ENCODE data around the gene PRIM2.
"Not testable (repeated sequence)": the region's sequence is repeated elsewhere in the genome, so short reads cannot be mapped to it uniquely, and the experiment has no call there.

The PRIM2 gene

GRCh38 chr6:57317060-57317943 is at the start of gene PRIM2:
Gene PRIM2, plus strand, starts transcription at chr6:57317630. Its CDS starts 816 bp downstream, at chr6:57318446.
- peak; percentile 94 for DNase-seq

DNA sequence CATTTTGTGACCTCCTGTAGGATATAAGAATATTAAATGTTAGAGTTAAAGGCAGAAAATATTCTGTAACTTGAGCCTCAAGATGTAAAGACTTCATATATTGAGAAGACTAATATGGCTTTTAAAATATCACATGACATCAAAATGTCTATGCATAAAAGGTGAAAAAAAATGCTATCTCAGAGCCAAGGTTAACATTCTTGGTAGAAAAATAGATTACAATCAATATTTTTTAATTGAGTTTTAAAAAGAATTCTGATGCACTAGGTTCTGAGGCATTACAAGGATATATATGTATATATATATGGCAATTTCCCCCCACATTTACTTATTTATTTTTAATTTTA is 49.2 kb upstream of the PRIM2 start:
- no peak for DNase-seq

GRCh38 chr6:57274113-57274824 is 43.2 kb upstream of the PRIM2 start:
- DNase-seq: not testable (repeated sequence)

- no peak for DNase-seq
These were observed 42.0 kb upstream of the PRIM2 start for GRCh38 chr6:57275384-57275783.

- DNase-seq: no peak
These were observed 40.5 kb upstream of the PRIM2 start for GRCh38 chr6:57276946-57277345.

DNA sequence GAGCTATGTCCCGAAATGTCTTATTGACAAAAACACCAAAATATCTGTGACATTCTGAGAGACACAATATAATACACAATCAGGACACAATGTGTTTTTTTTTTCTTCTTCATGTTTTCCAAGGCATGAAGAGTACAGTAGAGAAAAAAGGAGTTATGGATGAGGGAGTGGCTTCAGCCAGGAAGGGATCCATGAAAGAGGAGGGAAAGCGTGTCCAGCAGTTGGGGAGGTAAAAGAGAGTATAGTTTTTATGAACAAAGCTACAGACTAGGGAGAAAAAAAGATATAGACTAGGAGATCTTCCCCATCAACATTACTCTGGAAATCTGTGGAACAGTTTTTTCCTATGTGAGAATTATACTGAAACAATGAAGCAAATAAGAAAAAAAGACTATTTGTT is 38.9 kb upstream of the PRIM2 start:
- no peak for DNase-seq

GRCh38 chr6:57279013-57279412 is 38.4 kb upstream of the PRIM2 start:
- DNase-seq: no peak

DNA sequence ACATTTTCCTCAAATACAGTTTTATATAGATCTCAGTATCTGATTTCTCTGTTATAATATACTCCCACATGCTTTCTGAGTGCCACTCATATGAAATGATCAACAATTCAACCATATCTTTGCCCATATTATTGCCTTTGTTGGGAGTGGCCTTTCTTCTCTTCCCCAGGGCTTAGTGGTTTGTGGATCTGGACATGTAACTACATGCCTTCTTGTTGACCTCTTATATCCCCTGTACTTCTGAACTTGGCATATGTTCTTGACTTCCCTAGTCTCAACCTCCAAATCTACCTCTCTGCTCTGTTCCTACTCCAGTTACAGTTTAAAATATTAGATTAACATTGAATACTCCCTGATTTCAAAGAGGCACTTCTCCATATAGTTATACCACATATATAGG is 34.3 kb upstream of the PRIM2 start:
- DNase-seq: no peak

- DNase-seq: no peak
These were observed 33.4 kb upstream of the PRIM2 start for GRCh38 chr6:57283911-57284455.

- DNase-seq: not testable (repeated sequence)
These were observed 29.3 kb upstream of the PRIM2 start for GRCh38 chr6:57288136-57288535.

DNA sequence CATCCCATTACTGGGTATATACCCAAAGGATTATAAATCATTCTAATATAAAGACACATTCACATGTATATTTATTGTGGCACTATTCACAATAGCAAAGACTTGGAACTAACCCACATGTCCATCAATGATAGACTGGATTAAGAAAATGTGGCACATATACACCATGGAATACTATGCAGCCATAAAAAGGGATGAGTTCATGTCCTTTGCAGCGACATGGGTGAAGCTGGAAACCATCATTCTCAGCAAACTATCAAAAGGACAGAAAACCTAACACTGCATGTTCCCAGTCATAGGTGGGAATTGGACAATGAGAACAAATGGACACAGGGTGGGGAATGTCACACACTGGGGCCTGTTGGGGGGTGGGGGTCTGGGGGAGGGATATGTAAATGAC is 24.0 kb upstream of the PRIM2 start:
- DNase-seq: not testable (repeated sequence)

- DNase-seq: no peak
These were observed 22.5 kb upstream of the PRIM2 start for GRCh38 chr6:57294862-57295445.

GRCh38 chr6:57297505-57297904 is 19.9 kb upstream of the PRIM2 start:
- DNase-seq: no peak

DNA sequence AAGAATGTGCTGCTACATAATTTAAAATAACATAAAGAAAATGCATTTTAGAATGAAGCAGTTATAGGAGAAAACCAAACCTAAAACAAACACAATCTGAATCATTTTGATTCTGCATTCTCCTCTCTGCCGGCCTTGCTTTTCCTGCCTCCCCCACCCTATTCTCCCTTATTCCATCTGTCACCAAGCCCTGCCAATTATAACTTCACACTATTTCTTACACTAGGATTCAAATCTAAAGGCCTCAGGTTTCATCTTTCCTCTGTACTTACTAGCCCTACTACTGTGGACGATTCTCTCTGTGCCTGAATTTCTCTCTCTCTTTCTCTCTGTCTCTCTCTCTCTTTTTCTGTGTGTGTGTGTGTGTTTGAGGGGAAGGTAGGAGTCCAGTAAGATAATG is 18.7 kb upstream of the PRIM2 start:
- no peak for DNase-seq

DNA sequence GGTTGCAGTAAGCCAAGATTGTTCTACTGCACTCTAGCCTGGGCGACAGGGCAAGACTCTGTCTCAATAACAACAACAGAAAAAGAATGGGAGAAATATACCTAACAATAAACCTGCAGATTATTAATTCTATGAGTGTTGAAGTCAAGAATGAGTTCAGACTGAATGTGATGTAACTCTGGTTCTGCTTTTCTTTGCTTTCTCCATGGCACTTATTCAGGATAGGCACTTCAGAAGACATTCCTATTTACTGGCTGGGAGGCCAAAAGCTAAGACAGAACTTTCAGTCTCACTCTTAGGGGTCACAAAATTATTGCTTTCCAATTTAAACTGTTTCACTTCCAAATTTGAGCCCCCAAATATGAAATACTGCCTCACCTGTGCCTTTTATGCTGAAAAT is 15.7 kb upstream of the PRIM2 start:
- DNase-seq: no peak

DNA sequence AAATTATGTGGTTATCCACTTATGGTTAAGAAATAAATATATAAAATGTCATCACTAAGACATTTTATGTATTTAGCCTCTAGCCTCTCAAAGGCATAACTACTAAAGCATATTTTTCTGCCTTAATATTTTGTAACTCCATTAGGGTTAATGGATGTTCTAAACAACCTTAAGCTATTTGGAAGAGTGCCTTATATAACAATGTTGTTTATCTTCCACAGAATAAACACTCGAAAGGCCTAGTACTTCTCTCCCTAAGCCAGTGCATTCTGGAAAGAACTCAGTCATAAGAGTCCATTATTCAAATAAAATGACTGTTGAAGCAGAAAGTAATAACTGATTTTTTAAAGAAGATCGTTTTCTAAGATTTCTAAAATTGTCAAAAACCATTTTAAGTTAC is 15.0 kb upstream of the PRIM2 start:
- no peak for DNase-seq

GRCh38 chr6:57303931-57304681 is 13.3 kb upstream of the PRIM2 start:
- no peak for DNase-seq

DNA sequence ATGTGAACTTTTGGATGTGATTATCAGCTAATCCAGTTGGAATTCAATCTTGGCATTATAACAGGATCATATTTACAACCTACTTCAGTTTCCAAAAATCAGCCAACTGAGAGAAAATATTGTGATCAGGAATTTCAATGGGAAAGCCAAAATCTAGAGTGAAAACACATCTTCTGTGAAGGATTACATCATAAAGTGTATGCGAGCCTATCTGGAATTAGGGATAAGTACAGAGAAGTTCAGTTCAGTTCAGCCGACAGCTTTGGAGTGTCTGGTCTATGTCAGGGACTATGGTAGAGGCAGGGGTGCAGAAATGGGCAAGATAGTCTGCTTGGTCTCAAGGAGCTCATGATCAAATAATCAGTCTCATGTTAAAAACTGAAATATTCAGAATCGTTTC is 12.3 kb upstream of the PRIM2 start:
- DNase-seq: no peak

GRCh38 chr6:57305761-57306160 is 11.7 kb upstream of the PRIM2 start:
- no peak for DNase-seq

DNA sequence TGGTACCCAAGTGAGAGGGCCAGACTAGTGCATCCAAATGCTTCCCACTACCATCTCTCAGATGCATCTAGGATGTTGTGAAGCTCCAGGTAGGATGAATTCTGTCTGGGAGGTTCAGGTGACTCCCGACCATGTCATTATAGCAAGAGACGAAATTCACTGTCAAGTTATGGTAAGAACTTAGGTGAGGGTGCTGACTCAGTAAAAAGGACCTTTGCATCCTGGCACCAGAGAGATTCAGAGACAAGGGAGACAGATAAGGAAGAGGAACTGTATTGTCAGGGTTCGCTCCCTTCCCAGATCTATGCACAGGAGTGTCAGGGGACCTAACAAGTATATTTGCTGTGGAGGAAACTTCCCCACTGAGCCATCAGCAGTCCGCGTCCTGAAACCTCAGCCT is 11.2 kb upstream of the PRIM2 start:
- no peak for DNase-seq

GRCh38 chr6:57307850-57308249 is 9.6 kb upstream of the PRIM2 start:
- no peak for DNase-seq

GRCh38 chr6:57308755-57309154 is 8.7 kb upstream of the PRIM2 start:
- DNase-seq: not testable (repeated sequence)
